GM12875 (cell line): Measurements from ENCODE around the gene CTSW.

Source experiments
- H3K4me3 ChIP-seq: one replicate; pipeline ENCODE4 v1.5.1; 2011; ENCODE audit warnings: low read depth, low read length, control low read depth
- CTCF ChIP-seq: IDR thresholded peaks from 2 replicates; pipeline ENCODE4 v1.5.1; 2011; ENCODE audit warnings: low read depth, mild to moderate bottlenecking, control low read depth, inconsistent platforms, low read length, moderate library complexity, borderline replicate concordance; ENCODE audit not compliant: insufficient read depth

CTSW gene

GRCh38 chr11:65915821-65916251, 36.2 kb downstream of the CTSW start:
- no peak for TF ChIP-seq CTCF
- no peak overlapping the region for H3K4me3 ChIP-seq

GRCh38 chr11:65916391-65916790, 36.8 kb downstream of the CTSW start:
- TF ChIP-seq CTCF = no peak
- H3K4me3 ChIP-seq = no peak overlapping the region

GRCh38 chr11:65917077-65917433, 37.4 kb downstream of the CTSW start:
- no peak for TF ChIP-seq CTCF
- H3K4me3 ChIP-seq = no peak overlapping the region

GRCh38 chr11:65917434-65918210, 38.0 kb downstream of the CTSW start:
- no peak for TF ChIP-seq CTCF
- H3K4me3 ChIP-seq = peak overlapping the region; percentile 83

GRCh38 chr11:65918211-65919140, 38.8 kb downstream of the CTSW start, which contains the start of gene C11orf68:
TSS of gene C11orf68 (minus strand) at chr11:65919062. CDS start at chr11:65919031, 31 bp downstream.
- no peak for TF ChIP-seq CTCF
- H3K4me3 ChIP-seq = peak within 1 kb of the TSS; percentile 90

- no peak for TF ChIP-seq CTCF
- H3K4me3 ChIP-seq = peak within 1 kb of the TSS; percentile 90
Observed at GRCh38 chr11:65919141-65919572, 39.5 kb downstream of the CTSW start, which contains the start of gene DRAP1. TSS of gene DRAP1 (plus strand) at chr11:65919426. CDS start at chr11:65919502, 76 bp downstream.
